K562 (cell line): ENCODE results near the gene ZNF280D. TPM values are rescaled to one million over a fixed set of nuclear protein-coding genes. Genes with fewer than 3 reads are reported as not detected.

Experiments
- ATAC-seq: fragments of 200-7000 bp; cut with Tn5 transposase; 3 replicates; pipeline ENCODE4 v1.9.1; 2020; ENCODE audit warnings: moderate library complexity
- BruUV-seq: library from RNA; stranded (reverse); fragments of 400-500 nt; replicated peaks from 2 replicates; lab custom pipeline; 2021; lab: Mats Ljungman, UMichigan
- CTCF ChIA-PET: fragments of 300-600 bp; formaldehyde crosslinking; extraction: SDS; loops from one replicate; lab custom pipeline; 2021; ENCODE audit warnings: low intra/inter-chr PET ratio; lab: Yijun Ruan, JAX
- POLR2A ChIA-PET: fragments of 300-600, 350-650 bp; sonication (Branson Sonifier 250); formaldehyde crosslinking; extraction: SDS; loops from one replicate; lab custom pipeline; 2021; ENCODE audit warnings: antibody characterized with exemption, inconsistent platforms; lab: Yijun Ruan, JAX
- DNase-seq, 4 experiments: peaks; one replicate each; pipeline versions ENCODE4 v3.0.0 to v3.0.0-alpha.2; 2011 to 2018; ENCODE audit warnings: low spot score in 3 of 4, mixed read lengths in 3 of 4; ENCODE audit errors: extremely low read depth in 1 of 4
- FAIRE-seq: peaks from 2 replicates; lab custom pipeline; 2011; peaks lifted over from hg19 to GRCh38; lab: Jason Lieb, UNC
- H2AFZ ChIP-seq: 2 replicates; pipeline ENCODE4 v1.6.0; 2011; ENCODE audit warnings: low read depth, low read length, control low read depth, inconsistent platforms
- H3K27ac ChIP-seq: fragments of 200-600 bp; 3 replicates; pipeline ENCODE4 v1.8.0; 2011; ENCODE audit warnings: low read depth, mild to moderate bottlenecking, control low read depth, inconsistent platforms, low read length, moderate library complexity, mixed read lengths; ENCODE audit errors: extremely low read depth
- H3K27me3 ChIP-seq, 2 experiments: fragments of 300-600 bp in 1 of 2; 2 replicates in 1 of 2; 3 replicates in 1 of 2; pipeline versions ENCODE4 v1.6.0 to v1.8.0; 2011; ENCODE audit warnings: inconsistent platforms in 2 of 2, low read length in 2 of 2, mild to moderate bottlenecking in 1 of 2, mixed read lengths in 1 of 2, moderate library complexity in 1 of 2; ENCODE audit not compliant: control insufficient read depth in 2 of 2, insufficient read depth in 2 of 2
- H3K36me3 ChIP-seq: fragments of 300-600 bp; 3 replicates; pipeline ENCODE4 v1.8.0; 2011; ENCODE audit warnings: mild to moderate bottlenecking, low read length, inconsistent platforms; ENCODE audit not compliant: control insufficient read depth, insufficient read depth
- H3K4me1 ChIP-seq, 2 experiments: fragments of 200-600 bp in 1 of 2; replicated peaks in 1 of 2; 2 replicates in 1 of 2; 3 replicates in 1 of 2; pipeline versions ENCODE4 v1.5.1 to v1.8.0; 2011; ENCODE audit warnings: inconsistent platforms in 2 of 2, low read length in 2 of 2, mild to moderate bottlenecking in 1 of 2, mixed read lengths in 1 of 2, moderate library complexity in 1 of 2; ENCODE audit not compliant: control insufficient read depth in 2 of 2, insufficient read depth in 2 of 2
- H3K4me2 ChIP-seq: 2 replicates; pipeline ENCODE4 v1.6.1; 2011; ENCODE audit warnings: low read length, control low read depth, inconsistent platforms, mixed read lengths; ENCODE audit not compliant: insufficient read depth
- H3K4me3 ChIP-seq: fragments of 200-600 bp; sonication (generic), shearing (Covaris generic); 2 replicates; pipeline ENCODE4 v1.5.1; 2016; ENCODE audit warnings: control low read depth, inconsistent platforms
- H3K79me2 ChIP-seq: fragments of 200-600 bp; 3 replicates; pipeline ENCODE4 v1.8.0; 2011; ENCODE audit warnings: low read length, inconsistent platforms; ENCODE audit not compliant: control insufficient read depth, insufficient read depth
- H3K9ac ChIP-seq, 2 experiments: 2 replicates each; pipeline versions ENCODE4 v1.6.0 to v1.6.1; 2011; ENCODE audit warnings: low read depth in 2 of 2, low read length in 2 of 2, control low read depth in 1 of 2, inconsistent platforms in 1 of 2, mild to moderate bottlenecking in 1 of 2, mixed read lengths in 1 of 2; ENCODE audit not compliant: insufficient read depth in 1 of 2
- H3K9me1 ChIP-seq: one replicate; pipeline ENCODE4 v1.6.0; 2011; ENCODE audit warnings: inconsistent platforms, mild to moderate bottlenecking, low read length, moderate library complexity; ENCODE audit not compliant: control insufficient read depth, insufficient read depth
- H3K9me3 ChIP-seq: replicated peaks from 2 replicates; pipeline ENCODE4 v1.5.1; 2011; ENCODE audit warnings: low read depth, low read length, inconsistent platforms; ENCODE audit not compliant: control insufficient read depth, insufficient read depth
- H4K20me1 ChIP-seq: replicated peaks from 2 replicates; pipeline ENCODE4 v1.6.1; 2011; ENCODE audit warnings: low read length, inconsistent platforms, mixed read lengths; ENCODE audit not compliant: control insufficient read depth, insufficient read depth
- ATF1 ChIP-seq, 2 experiments: fragments of 450-650 bp in 1 of 2; IDR thresholded peaks; 2 replicates each; pipeline ENCODE4 v1.6.1; 2016; ENCODE audit warnings: missing compliant biosample characterization in 1 of 2, missing genetic modification characterization in 1 of 2
- CREB3 ChIP-seq: fragments of 450-650 bp; conservative IDR thresholded peaks from 2 replicates; pipeline ENCODE4 v1.6.1; 2016; ENCODE audit warnings: missing genetic modification characterization, low read depth, mild to moderate bottlenecking, missing compliant biosample characterization, moderate library complexity
- CSDE1 ChIP-seq, 2 experiments: fragments of 450-650 bp; IDR thresholded peaks; 2 replicates each; pipeline ENCODE4 v1.6.1; 2016; ENCODE audit warnings: mild to moderate bottlenecking in 1 of 2
- DNMT1 ChIP-seq: fragments of 450-650 bp; IDR thresholded peaks from 2 replicates; pipeline ENCODE4 v1.6.1; 2016; ENCODE audit warnings: antibody characterized with exemption, mild to moderate bottlenecking
- MBD2 ChIP-seq: sonication (generic); IDR thresholded peaks from 2 replicates; pipeline ENCODE4 v1.6.1; 2016; ENCODE audit warnings: low read depth, borderline replicate concordance
- MCM7 ChIP-seq, 2 experiments: fragments of 450-650 bp; IDR thresholded peaks; 2 replicates each; pipeline ENCODE4 v1.6.1; 2016 to 2018
- MEF2A ChIP-seq: IDR thresholded peaks from 2 replicates; pipeline ENCODE4 v1.6.1; 2011; ENCODE audit warnings: low read depth, mild to moderate bottlenecking, low read length, moderate library complexity; ENCODE audit not compliant: control insufficient read depth
- MLX ChIP-seq, 2 experiments: fragments of 450-650 bp in 1 of 2; sonication (generic) in 1 of 2; formaldehyde crosslinking; conservative IDR thresholded peaks; 2 replicates each; pipeline versions ENCODE4 v1.4.0 to v1.8.1; 2020 to 2022; ENCODE audit warnings: mild to moderate bottlenecking in 1 of 2, missing genetic modification reagents in 1 of 2
- PHTF2 ChIP-seq: fragments of 250-450 bp; sonication (Bioruptor Pico); IDR thresholded peaks from 2 replicates; pipeline ENCODE4 v1.5.0; 2021; ENCODE audit warnings: mild to moderate bottlenecking
- ZNF197 ChIP-seq: fragments of 200-800 bp; sonication (Bioruptor generic); IDR thresholded peaks from 2 replicates; pipeline ENCODE4 v1.6.1; 2016; ENCODE audit warnings: low read depth, missing genetic modification characterization, missing compliant biosample characterization
- ZNF583 ChIP-seq: fragments of 250-450 bp; sonication (Bioruptor Pico); IDR thresholded peaks from 2 replicates; pipeline ENCODE4 v1.4.0; 2020
- ZNF639 ChIP-seq, 2 experiments: fragments of 200-800 bp in 1 of 2; sonication (Bioruptor generic) in 1 of 2; sonication (generic) in 1 of 2; formaldehyde crosslinking in 1 of 2; IDR thresholded peaks in 1 of 2; conservative IDR thresholded peaks in 1 of 2; 2 replicates each; pipeline versions ENCODE4 v1.5.0 to v1.6.1; 2016 to 2020; ENCODE audit warnings: missing compliant biosample characterization in 1 of 2, missing genetic modification characterization in 1 of 2, missing genetic modification reagents in 1 of 2
- WGBS: fragments of 100-300 bp; shearing (Covaris generic); methylation state at CpG from one replicate; pipeline ENCODE4 v1.1.6; 2016; ENCODE audit warnings: low coverage, mixed read lengths; ENCODE audit not compliant: insufficient coverage; ENCODE audit errors: missing lambda C conversion rate; 5-methylcytosine and 5-hydroxymethylcytosine counted together
- in situ Hi-C: fragments of 300-500 bp; cut with MboI; formaldehyde crosslinking; loops from 4 replicates; pipeline ENCODE4 v1.15.0; 2018; ENCODE audit warnings: inconsistent platforms, mixed read lengths
- intact Hi-C: fragments of 100-400 bp; cut with micrococcal nuclease; formaldehyde crosslinking; loops from 2 replicates; pipeline ENCODE4 v1.14.2; 2022
- polyA plus RNA-seq, 8 experiments: library from polyadenylated mRNA; depleted of rRNA in 4 of 8; stranded (reverse) in 5 of 8; unstranded in 3 of 8; fragments of >200 nt; fragmentation: Nextera tagmentation in 2 of 8; fragmentation: Illumina TruSeq in 1 of 8; extraction: Ambion mirVana in 2 of 8; extraction: Trizol in 1 of 8; gene quantifications; 2 replicates each; pipeline versions ENCODE4 v1.2.1 to v1.2.3, GENCODE V29; 2011 to 2014; ENCODE audit warnings: inconsistent platforms in 1 of 8, missing spikeins in 1 of 8
- total RNA-seq, 7 experiments: library from RNA; depleted of rRNA in 6 of 7; stranded (reverse); fragments of >200 nt in 6 of 7; fragmentation: Illumina TruSeq in 2 of 7; extraction: Trizol in 2 of 7; gene quantifications; 2 replicates each; pipeline versions ENCODE4 v1.2.1 to v1.2.3, GENCODE V29; 2011 to 2021; ENCODE audit warnings: low replicate concordance in 1 of 7

Gene ZNF280D
- total and polyA plus RNA-seq, 9 of the 15 experiments (the other 6 are each of a cell fraction or from before 2014, with no cell fraction given), result 8.3 to 21.8 (median 18.4) TPM

- CTCF ChIA-PET, result no interaction called here
- in situ Hi-C loops (no loop called here), intact Hi-C loops (no loop called here)
- DNase-seq, result no peak
- Histone ChIP-seq H3K79me2 (no peaks in the 10 kb centered on the region), H2AFZ (no peak overlapping the region), H3K27ac (no peak overlapping the region), H3K36me3 (no peaks in the 10 kb centered on the region; the same call in 2 of the 3 replicates), H3K9me3 (no peaks in the 10 kb centered on the region), H3K4me2 (no peak overlapping the region), H3K4me1 (no peaks in the 10 kb centered on the region), H3K9me1 (no peaks in the 10 kb centered on the region), H3K9ac (no peak overlapping the region), H3K4me3 (no peak overlapping the region), H3K27me3 (no peaks in the 10 kb centered on the region), H4K20me1 (no peaks in the 10 kb centered on the region)
- TF ChIP-seq MEF2A (no peak), ZNF583 (CRISPR knock-in tag) (no peak), MBD2 (no peak), ATF1 (CRISPR knock-in tag; IDR thresholded peaks at IDR 0.05) (no peak), ATF1 (tag; IDR thresholded peaks at IDR 0.05) (no peak), MLX (CRISPR knock-in tag; conservative IDR thresholded peaks at IDR 0.05) (no peak), DNMT1 (no peak), ZNF197 (no peak), CREB3 (no peak), ZNF639 (CRISPR knock-in tag; conservative IDR thresholded peaks at IDR 0.05 in 1 of 2, IDR thresholded peaks at IDR 0.05 in 1 of 2) (no peak), MCM7 (IDR thresholded peaks at IDR 0.05) (no peak), CSDE1 (IDR thresholded peaks at IDR 0.05) (no peak), PHTF2 (no peak)
- WGBS, result 62% methylated on average over 3 of the region's 3 CpGs
- ATAC-seq, result no peak
- no peak for FAIRE-seq
- BruUV-seq, result no TSS peak
- POLR2A ChIA-PET, result no interaction called here
Measured at GRCh38 chr15:56654624-56655023, 78.7 kb downstream of the ZNF280D start.
